HG02588 (cell line): ENCODE data around the gene PRM3.
A peak's percentile ranks its signal among the peaks of the same experiment; 100 is the strongest.
"Not testable (repeated sequence)": the region's sequence is repeated elsewhere in the genome, so short reads cannot be mapped to it uniquely, and the experiment has no call there.

Experiments
- ATAC-seq: cut with Tn5 transposase; IDR thresholded peaks from one replicate; pipeline ENCODE4 v1.9.1; 2021; ENCODE audit warnings: mild to moderate bottlenecking, moderate library complexity; ENCODE audit not compliant: unreplicated experiment

Gene PRM3

DNA sequence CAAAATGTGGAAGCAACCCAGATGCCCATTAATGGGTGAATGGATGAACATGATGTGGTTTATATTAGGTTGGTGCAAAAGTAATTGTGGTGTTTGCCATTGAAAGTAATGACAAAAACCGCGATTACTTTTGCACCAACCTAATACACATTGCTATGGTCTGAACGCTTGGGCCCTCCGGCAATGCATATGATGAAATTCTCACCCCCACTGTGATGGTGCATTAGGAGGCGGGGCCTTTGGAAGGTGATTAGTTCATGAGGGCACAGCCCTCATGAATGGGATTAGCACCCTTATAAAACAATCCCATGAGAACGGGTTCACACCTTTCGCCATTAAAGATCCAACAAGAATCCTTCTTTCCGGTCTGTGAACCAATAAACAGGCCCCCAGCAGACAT is 33.0 kb upstream of the PRM3 start:
- ATAC-seq, result no peak

DNA sequence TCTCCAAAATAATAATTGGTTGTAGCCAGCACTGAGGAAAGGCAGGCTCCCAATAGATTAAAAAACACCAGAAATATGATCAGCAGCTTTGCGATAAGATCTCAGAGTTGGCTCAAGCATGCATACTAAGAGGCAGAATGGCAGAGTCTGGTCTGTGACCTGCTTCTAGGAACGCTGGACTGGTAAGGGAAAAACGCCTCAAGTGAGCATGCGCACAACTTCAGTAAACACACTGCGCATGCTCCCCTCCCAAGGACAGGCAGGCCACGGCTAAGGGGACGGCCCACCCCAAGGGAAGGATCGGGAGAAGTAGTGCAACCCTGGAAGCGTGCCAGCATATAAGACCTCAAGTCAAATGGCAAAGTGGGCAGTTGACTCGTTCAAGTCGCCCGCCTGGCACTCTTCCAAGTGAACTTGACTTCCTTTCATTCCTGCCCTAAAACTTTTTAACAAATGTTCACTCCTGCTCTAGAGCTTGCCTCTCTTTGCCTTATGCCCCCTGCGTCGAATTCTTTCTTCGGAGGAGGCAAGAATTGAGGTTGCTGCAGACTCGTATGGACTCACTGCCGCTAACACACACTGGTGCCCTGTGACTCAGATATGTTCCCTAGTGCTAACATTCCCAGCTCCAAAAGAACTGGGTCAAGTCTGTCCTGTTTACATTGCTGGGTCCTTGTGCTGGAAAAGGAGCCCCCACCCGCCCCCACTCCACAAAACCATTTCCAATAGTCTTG is 30.1 kb upstream of the PRM3 start:
- ATAC-seq, result no peak

DNA sequence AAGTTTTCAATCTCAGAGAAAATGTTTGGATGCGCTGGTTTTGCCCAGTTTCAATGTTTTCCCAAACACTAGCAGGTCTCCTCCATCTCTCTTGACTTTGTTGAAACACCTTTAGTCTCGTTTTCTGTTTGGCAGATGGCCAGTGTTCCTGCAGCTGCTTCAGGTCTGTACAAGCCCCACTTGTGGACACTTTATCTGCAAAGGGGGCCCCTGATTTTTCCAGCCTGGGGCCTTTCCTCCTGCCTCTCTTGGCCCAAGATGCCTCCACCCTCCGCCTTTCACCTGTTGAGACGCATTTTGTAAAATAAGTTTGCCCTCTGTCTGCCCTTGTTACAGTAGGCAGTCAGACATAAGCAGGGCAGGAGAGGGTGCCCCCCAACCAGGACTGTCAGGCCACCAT is 29.5 kb upstream of the PRM3 start:
- ATAC-seq, result no peak

DNA sequence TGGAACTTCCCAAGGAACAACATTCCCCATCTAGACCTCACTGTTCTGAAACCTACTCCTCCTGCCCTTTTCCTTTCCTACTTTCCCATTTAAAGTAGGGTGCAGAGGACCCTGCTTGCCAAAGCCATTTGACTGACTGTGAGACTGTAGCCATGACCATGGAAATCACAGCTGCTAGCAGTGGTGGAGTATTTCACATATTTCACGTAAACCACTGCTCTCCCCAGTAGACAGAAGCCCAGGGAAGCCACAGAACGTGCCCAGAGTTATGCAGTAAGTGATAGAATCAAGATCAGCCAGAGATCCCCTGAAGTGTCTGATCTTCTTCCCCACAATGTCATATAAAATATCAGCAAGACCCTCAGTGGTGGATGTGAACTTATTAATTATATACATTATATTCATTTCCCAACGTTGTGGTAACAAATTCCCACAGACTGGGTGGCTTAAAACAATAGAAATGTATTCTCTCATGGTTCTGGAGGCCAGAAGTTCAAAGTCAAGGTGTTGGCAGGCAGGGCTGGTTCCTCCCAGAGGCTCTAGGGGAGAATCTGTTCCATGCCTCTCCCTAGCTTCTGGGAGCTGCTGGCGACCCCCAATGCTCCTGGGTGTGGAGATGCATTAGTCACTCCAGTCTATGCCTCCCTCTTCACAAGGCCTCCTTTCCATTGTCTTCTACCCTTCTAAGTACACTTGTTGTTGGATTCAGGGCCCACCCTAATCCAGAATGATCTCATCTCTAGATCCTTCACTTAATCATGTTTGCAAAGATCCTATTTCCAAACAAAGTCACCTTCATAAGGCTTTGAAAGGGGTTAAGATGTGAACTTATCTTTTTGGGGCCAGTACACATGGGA is 28.4 kb upstream of the PRM3 start:
- ATAC-seq, result no peak

DNA sequence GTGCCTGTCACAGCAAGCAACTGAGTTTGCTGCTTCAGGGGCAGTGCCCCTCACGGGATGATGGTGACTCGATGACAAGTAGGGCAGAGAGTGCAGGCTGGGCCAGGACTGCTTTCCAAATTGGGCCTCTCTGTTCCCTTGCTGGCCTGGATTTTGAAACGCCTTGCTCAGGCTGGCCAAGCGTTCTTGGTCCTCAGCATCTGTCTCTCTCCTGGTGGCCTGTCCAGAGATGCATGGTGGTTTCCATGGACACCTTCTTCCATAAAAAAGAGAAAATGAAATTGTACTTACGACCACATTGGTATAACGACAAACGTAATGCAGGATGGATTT is 27.1 kb upstream of the PRM3 start:
- no peak for ATAC-seq

DNA sequence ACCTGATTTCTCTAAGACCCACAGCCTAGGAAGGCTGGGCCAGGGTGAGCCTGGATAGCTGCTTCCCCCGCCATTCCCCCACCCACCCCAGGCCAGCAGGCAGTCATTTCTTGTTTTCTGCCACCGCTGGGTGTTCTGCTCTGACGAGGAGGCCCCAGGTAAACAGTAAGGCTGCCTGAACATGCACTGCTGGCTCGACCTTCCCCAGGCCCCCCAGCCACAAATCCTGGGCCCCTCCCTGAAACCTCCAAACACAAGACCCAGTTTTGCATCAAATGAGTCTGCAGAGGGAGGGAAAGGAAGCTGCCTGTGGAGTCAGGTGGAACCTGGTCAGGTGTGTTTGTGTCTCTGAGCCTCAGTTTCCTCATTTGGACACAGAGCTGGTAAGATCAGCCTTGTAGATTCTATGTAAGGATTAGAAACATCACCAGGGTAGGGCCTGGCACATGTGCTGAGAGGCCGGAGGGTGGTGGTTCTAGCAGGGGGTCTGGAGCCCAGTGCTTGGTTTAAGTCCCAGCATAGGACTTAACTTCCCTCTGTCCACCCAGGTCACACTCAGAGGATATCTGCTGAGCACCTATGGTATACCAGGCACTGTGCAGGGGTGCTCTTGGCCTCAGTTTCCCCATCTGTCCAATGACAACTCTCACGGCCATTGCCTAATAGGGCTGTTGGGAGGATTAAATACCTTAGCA is 26.6 kb upstream of the PRM3 start:
- no peak for ATAC-seq

DNA sequence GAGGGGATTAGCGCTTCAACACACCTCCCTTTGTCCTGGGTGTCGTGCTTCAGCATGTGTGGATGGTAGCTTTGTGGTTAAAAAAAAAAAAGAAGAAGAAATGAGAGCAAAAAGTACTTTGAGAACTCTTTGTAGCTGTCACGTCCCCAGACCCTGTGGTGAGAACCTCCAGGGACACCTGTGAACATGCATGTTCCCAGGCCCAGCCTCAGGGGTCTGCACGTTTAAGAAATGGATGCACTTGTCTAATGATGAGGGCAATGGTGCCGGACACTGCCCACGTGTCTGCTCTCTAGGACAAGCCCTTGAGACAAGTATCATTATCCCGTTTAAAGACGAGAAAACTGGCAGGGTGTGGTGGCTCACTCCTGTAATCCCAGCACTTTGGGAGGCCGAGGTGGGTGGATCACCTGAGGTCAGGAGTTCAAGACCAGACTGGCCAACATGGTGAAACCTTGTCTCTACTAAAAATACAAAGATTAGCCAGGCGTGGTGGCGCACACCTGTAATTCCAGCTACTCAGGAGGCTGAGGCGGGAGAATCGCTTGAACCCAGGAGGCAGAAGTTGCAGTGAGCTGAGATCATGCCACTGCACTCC is 25.6 kb upstream of the PRM3 start:
- ATAC-seq, result not testable (repeated sequence)

DNA sequence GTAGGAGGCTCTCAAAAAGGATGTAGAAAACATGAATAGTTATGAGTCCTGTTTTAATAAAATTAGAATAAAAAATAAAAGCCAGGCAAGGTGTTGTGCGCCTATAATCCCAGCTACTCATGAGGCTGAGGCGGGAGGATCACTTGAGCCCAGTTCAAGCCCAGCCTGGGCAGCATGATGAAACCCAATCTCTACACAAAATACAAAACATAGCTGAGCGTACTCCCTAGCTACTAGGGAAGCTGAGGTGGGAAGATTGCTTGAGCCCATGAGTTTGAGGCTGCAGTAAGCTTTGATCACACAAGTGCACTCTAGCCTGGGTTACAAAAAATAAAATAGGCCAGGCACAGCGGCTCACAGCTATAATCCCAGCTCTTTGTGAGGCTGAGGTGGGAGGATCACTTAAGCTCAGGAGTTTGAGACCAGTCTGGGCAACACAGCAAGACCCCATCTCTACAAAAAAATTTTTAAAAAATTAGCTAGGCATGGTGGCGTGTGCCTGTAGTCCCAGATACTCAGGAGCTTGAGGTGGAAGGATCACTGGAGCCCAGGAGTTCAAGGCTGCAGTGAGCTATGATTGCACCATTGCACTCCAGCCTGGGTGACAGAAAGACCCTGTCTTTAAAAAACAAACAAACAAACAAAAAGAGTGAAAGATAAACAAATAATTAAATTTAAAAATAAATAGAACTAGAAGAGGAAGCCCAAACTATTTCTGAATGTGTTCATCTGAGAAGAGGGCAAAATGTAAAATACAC is 24.9 kb upstream of the PRM3 start:
- ATAC-seq, result no peak

DNA sequence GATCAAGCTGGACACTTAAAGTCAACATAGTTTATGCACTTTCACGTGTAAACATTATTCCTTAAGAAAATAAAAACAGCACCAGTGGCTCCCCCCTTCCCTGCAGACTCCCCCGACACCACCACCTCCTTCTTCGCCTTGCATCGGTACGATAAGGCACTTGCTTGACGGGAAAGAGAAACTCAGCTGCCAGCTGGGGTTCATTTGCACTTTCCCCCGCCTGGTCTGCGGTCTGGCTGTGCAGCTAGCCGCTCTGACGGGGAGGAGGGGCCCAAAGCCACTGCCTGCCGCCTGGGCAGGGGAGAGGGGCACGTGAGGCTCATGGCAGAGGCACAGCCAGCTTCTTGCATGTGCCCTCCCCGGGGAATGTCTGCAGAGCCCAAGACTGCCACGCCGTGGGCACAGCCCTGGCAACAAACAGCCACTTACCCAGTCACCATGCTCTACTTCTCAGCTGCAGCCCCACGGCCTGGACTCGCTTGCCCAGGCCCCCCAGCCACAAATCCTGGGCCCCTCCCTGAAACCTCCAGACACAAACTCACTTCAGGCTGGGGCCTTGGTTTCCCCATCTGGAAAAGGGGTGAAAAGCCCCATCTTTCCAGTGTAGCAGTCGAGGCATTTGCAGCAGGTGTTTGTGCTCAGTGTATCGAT is 24.2 kb upstream of the PRM3 start:
- peak; percentile 81 for ATAC-seq

DNA sequence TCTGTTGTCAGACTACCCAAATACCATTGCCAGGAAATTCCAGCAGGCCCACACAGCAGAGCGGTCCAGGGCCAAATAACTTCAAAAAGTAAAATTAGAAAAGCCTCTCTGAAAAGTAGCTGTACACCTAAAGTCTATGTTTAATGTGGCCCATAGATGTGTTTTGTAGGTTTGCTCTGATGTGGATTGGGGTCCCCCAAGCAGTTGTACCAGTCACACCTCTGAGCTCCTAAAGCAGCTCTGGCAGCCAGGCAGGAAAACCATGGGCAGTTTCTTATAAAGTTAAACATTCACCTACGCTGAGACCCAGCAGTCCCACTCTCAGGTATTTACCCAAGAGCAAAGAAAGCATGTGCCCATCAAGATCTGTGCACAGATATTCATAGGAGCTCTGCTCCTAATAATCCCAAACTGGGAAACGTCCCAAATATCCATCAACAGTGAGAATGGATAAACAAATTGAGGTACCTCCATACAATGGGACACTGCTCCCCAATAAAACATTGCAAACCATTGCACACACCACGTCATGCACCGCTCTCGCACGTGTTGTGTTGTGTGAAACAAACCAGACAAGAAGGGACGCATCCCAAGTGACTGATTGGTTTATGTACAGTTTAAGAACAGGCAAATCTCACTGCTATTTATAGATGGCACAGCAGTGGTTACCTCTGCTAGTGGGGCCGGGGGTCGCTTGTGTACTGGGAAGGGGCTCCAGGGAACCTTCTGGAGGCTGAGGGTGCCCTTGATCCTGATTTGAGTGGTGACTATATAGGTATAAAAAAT is 23.5 kb upstream of the PRM3 start:
- ATAC-seq, result peak; percentile 21

DNA sequence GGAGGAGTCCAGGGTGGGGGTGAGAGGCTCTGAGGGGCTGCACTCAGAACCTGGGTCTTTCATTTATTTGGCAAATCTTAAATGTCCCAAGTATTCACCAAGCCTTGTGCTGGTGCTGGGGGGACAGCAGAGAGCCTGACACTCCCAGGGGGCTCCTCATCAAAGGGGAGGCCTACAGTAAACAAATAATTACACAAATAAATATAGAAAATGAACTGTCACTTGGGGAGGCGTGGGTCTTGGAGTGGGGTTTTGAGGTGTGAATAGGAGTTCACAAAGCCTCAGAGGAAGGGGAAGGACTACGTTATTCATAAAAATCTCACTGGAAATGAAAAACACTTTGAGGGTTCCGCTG is 22.9 kb upstream of the PRM3 start:
- no peak for ATAC-seq

DNA sequence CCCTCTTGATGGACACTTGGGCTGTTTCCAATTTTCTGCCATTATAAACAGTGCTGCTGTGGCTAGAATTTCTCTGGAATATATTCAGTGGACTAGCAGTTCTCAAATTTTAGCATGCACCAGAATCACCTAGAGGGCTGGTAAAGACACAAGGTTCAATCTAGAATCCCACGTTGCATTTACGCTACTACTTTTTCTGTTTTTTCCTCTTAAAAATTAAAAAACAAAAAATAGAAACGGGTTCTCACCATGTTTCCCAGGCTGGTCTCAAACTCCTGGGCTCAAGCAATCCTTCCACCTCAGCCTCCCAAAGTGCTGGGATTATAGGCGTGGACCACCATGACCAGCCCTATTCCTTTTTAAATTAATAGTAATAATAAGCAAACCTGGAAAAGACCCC is 22.2 kb upstream of the PRM3 start:
- ATAC-seq, result no peak

DNA sequence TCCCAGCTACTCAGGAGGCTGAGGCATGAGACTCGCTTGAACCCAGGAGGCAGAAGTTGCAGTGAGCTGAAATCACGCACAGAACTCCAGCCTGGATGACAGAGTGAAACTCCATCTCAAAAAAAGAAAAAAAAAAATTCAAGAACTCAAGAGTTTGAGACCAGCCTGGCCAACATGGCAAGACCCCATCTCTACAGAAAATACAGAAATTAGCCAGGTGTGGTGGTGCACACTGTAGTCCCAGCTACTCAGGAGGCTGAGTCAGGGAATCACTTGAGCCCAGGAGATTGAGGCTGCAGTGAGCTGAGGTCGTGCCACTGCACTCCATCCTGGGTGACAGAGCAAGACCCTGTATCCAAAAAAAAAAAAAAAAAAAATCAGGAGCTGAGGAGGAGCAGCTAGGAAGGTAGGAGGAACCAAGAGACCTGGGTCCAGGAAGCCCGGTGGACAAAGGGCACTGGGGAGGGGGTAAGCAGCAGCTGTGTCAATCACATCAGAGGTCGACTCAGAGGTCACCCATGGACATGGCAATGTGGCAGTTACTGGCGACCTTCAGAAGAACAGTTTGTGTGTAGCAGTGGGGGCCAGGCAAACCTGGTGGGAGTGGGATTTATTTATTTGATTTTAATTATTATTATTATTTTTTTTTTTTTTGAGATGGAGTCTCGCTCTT is 18.8 kb upstream of the PRM3 start:
- ATAC-seq, result no peak

DNA sequence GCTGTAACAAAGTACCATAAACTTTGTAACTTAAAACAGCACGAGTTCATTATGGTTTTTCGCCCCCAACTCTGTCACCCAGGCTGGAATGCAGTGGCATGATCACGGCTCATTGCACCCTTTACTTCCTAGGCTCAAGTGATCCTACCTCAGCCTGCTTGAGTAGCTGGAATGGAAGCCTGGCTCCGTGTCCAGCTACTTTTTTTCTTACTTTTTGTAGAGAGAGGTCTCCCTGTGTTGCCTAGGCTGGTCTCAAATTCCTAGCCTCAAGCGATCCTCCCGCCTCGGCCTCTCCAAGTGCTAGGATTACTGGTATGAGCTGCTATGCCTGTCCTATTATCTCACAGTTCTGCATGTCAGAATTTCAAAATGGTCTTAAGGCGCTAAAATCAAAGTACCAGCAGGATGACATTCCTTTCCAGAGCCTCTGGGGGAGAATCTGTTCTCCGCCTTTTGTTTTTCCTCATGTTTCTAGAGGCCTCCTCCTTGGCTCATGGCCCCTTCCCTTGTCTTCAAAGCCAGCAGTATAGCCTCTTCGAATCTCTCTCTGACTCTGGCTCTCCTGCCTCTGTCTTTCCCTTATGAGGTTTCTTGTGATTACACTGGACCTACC is 17.8 kb upstream of the PRM3 start:
- ATAC-seq, result no peak

DNA sequence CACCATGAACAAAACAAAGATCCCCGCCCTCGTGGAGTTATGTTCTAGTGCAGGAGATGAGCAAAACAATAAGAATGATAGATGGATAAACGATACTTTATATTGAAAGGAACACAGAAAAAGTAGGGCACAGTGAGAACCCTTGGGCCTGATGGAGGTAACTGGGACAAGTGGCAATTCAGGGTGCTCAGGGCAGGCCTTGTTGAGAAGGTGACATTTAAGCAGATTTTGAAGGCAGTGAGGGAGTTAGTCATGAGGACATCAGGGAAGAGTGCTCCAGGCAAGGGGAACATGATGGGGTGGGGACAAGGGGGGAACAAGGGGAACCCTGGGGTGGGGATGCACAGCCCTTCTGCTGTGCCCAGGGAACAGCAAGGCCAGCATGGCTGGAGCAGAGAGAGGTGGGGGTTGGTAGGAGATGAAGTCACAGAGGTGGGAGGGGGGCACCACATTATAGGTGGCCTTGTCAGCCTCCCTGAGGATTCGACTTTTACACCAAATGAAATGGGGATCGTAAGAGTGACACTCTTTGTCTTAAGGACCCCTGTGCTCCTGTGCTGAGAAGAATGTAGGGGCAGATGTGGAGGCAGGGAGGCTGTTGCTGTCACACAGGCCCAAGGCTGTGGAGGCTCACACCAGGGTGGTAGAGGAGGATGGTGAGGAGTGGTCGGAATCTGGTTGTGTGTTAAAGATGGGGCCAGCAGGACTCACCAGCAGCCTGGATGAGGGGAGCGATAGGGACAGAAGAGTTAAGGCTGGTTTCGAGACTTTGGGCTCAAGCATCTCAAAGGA is 16.9 kb upstream of the PRM3 start:
- ATAC-seq, result no peak

DNA sequence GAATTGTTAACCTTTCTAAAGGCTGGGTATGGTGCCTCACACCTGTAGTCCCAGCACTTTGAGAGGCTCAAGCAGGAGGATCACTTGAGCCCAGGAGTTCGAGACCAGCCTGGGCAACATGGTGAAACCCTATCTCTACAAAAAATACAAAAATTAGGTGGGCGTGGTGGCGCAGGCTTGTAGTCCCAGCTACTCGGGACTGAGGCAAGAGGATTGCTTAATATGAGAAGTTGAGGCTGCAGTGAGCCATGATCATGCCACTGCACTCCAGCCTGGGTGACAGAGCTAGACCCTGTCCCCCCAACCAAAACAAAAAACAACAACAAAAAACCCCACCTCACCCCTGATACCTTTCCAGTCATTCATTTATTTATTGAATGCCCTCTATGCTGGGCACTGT is 16.3 kb upstream of the PRM3 start:
- not testable (repeated sequence) for ATAC-seq

DNA sequence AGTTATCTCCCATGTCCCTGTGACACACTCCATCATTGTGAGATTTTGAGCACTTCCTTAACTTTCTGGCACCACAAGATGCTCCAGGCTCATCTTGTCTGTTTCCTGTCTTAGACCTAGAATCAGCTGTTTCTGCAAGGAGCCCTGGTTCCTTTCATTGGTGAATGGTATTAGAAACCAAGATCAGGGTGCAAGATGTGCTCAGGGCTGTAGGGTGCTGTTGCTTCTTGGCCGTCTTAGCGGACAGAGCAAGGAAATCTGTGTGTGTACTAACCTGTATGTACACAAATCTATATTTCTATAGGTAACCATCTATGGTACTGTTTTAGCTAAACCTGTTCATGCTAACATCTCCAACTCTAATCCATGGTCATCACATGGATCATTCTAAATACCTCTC is 15.8 kb upstream of the PRM3 start:
- no peak for ATAC-seq

DNA sequence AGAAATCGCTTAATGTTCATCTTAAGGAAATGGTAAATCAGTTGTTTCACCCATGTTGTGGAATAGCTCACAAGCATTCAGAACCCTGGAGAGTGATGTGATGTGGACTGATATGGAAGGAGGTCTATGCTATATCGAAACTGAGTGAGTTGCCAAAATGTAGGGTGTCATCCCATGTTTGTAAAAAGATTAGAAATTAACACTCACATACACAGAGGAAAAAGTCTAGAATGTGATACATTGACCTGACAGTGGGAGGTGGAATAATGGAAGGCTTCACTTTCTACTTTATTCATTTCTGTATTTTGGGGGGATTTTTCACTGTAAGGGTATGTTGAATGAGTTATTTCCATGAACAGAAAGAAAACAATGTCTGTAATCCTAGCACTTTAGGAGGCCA is 12.4 kb upstream of the PRM3 start:
- no peak for ATAC-seq
